Suppressor macrophage treated with lipopolysaccharide for 1 hour (primary cell): ENCODE results near the gene SNX9.

Experiments used
- DNase-seq, 3 donors: peaks; one replicate each; pipeline ENCODE4 v3.0.0-alpha.2; 2020 to 2022

SNX9 gene

GRCh38 chr6:157982102-157982562 is 159.1 kb downstream of the SNX9 start:
- peak; percentile 61 to 78 (median 65) for DNase-seq

- DNase-seq, result no peak
These were observed 159.7 kb downstream of the SNX9 start for GRCh38 chr6:157982563-157983405.

GRCh38 chr6:157983406-157984119 is 160.5 kb downstream of the SNX9 start:
- DNase-seq, result no peak

GRCh38 chr6:157984128-157984527 is 161.1 kb downstream of the SNX9 start:
- no peak for DNase-seq

GRCh38 chr6:157984686-157985225 is 161.7 kb downstream of the SNX9 start:
- DNase-seq, result peak in 2 of 3 donors; percentile 41 to 53

- DNase-seq, result no peak
These were observed 162.5 kb downstream of the SNX9 start for GRCh38 chr6:157985378-157986155.

- DNase-seq, result no peak
These were observed 165.0 kb downstream of the SNX9 start for GRCh38 chr6:157987788-157988699.

- DNase-seq, result no peak
These were observed 165.6 kb downstream of the SNX9 start for GRCh38 chr6:157988700-157989063.

GRCh38 chr6:157989541-157990289 is 166.7 kb downstream of the SNX9 start:
- no peak for DNase-seq

GRCh38 chr6:157990321-157991066 is 167.4 kb downstream of the SNX9 start:
- no peak for DNase-seq

- DNase-seq, result no peak
These were observed 168.0 kb downstream of the SNX9 start for GRCh38 chr6:157991067-157991432.

- DNase-seq, result no peak
These were observed 170.0 kb downstream of the SNX9 start for GRCh38 chr6:157993076-157993475.

- DNase-seq, result no peak
These were observed 171.2 kb downstream of the SNX9 start for GRCh38 chr6:157994125-157994795.
